Stimulated activated CD4-positive, alpha-beta T cell treated with anti-CD3 and anti-CD28 coated beads, Interleukin-1b, Interleukin-23, amount 100 ng/mL, for 48 hours (primary cell): ENCODE results near the gene FILIP1L.

Experiments used
- DNase-seq: peaks from one replicate; pipeline ENCODE4 v3.0.0-alpha.2; 2020

Gene FILIP1L

GRCh38 chr3:100040451-100041225, 73.7 kb downstream of the FILIP1L start:
- DNase-seq, result no peak

GRCh38 chr3:100039075-100039474, 75.2 kb downstream of the FILIP1L start:
- no peak for DNase-seq

- no peak for DNase-seq
Observed at GRCh38 chr3:100033903-100034471, 80.3 kb downstream of the FILIP1L start.

GRCh38 chr3:100033184-100033583, 81.1 kb downstream of the FILIP1L start:
- DNase-seq, result no peak

GRCh38 chr3:100032243-100032642, 82.1 kb downstream of the FILIP1L start:
- no peak for DNase-seq

- DNase-seq, result no peak
Observed at GRCh38 chr3:100030914-100031425, 83.3 kb downstream of the FILIP1L start.

GRCh38 chr3:100030346-100030745, 84.0 kb downstream of the FILIP1L start:
- no peak for DNase-seq

- no peak for DNase-seq
Observed at GRCh38 chr3:100029689-100030088, 84.6 kb downstream of the FILIP1L start.

- DNase-seq, result no peak
Observed at GRCh38 chr3:100029052-100029451, 85.2 kb downstream of the FILIP1L start.

GRCh38 chr3:100027321-100027720, 87.0 kb downstream of the FILIP1L start:
- DNase-seq, result no peak

GRCh38 chr3:100024520-100025303, 89.6 kb downstream of the FILIP1L start:
- no peak for DNase-seq

- no peak for DNase-seq
Observed at GRCh38 chr3:100023595-100023994, 90.7 kb downstream of the FILIP1L start.

GRCh38 chr3:100023150-100023549, 91.2 kb downstream of the FILIP1L start:
- DNase-seq, result no peak

- no peak for DNase-seq
Observed at GRCh38 chr3:100022506-100022905, 91.8 kb downstream of the FILIP1L start.

- DNase-seq, result no peak
Observed at GRCh38 chr3:100020876-100021644, 93.2 kb downstream of the FILIP1L start.

- DNase-seq, result no peak
Observed at GRCh38 chr3:100019719-100020118, 94.6 kb downstream of the FILIP1L start.

- no peak for DNase-seq
Observed at GRCh38 chr3:100018806-100019205, 95.5 kb downstream of the FILIP1L start.

- DNase-seq, result no peak
Observed at GRCh38 chr3:100010087-100010417, 104.2 kb downstream of the FILIP1L start.

GRCh38 chr3:100009276-100010086, 104.8 kb downstream of the FILIP1L start:
- DNase-seq, result no peak

- no peak for DNase-seq
Observed at GRCh38 chr3:100008081-100008698, 106.1 kb downstream of the FILIP1L start.

GRCh38 chr3:100007313-100007712, 107.0 kb downstream of the FILIP1L start:
- DNase-seq, result no peak
